HEK293 (cell line): Measurements from ENCODE around the gene SLC16A13.

Source experiments
- CTCF ChIP-seq: fragments of 450-650 bp; formaldehyde crosslinking; IDR thresholded peaks from 2 replicates; pipeline ENCODE4 v1.5.1; 2016; ENCODE audit warnings: missing biosample characterization, missing genetic modification characterization
- HOXC10 ChIP-seq: sonication (generic); formaldehyde crosslinking; IDR thresholded peaks from 2 replicates; pipeline ENCODE4 v1.8.1; 2023; ENCODE audit warnings: mild to moderate bottlenecking, missing genetic modification reagents
- IKZF3 ChIP-seq: fragments of 450-650 bp; IDR thresholded peaks from 2 replicates; pipeline ENCODE4 v1.5.0; 2018; ENCODE audit warnings: missing biosample characterization, mild to moderate bottlenecking, missing genetic modification characterization, moderate library complexity
- ZNF112 ChIP-seq: fragments of 450-650 bp; formaldehyde crosslinking; IDR thresholded peaks from 2 replicates; pipeline ENCODE4 v1.5.0; 2017; ENCODE audit warnings: missing biosample characterization, missing genetic modification characterization
- ZNF169 ChIP-seq: fragments of 450-650 bp; formaldehyde crosslinking; IDR thresholded peaks from 2 replicates; pipeline ENCODE4 v1.5.1; 2016; ENCODE audit warnings: missing biosample characterization, missing genetic modification characterization
- ZNF274 ChIP-seq, 2 experiments: fragments of 200-500 bp in 1 of 2; fragments of 450-650 bp in 1 of 2; sonication (Bioruptor generic) in 1 of 2; formaldehyde crosslinking in 1 of 2; IDR thresholded peaks; 2 replicates each; pipeline versions ENCODE4 v1.5.1 to v1.6.1; 2014 to 2016; ENCODE audit warnings: borderline replicate concordance in 1 of 2, inconsistent platforms in 1 of 2, low read length in 1 of 2, missing biosample characterization in 1 of 2, missing genetic modification characterization in 1 of 2
- TF ChIP-seq, protein P1 (sequence below): fragments of 450-650 bp; IDR thresholded peaks from 2 replicates; pipeline ENCODE4 v1.5.1; 2018; ENCODE audit warnings: missing biosample characterization, mild to moderate bottlenecking, missing genetic modification characterization

DNA sequence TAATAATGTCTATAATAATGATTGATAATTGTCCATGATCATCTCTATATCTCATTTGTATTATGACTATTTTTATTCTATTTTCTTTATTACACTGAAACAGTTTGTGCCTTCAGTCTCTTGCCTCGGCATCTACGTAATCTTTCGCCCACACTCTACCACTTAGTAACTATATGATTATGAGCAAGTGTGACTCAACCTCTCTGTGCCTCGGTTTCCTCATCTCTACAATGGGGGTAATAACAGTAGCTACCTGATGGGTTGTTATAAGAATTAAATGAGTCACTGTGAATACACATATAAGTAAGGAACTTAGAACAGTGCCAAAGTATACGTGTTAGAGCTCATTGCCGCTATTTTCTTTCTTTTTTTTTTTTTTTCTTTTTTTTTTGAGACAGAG lies 11.8 kb downstream of the SLC16A13 start:
- TF ChIP-seq ZNF274 (IDR thresholded peaks at IDR 0.05; ENCODE audit: low read length): no peak
- TF ChIP-seq ZNF274 (tag by site-specific recombination; IDR thresholded peaks at IDR 0.05; ENCODE audit: borderline replicate concordance): no peak
- TF ChIP-seq HOXC10 (CRISPR knock-in tag): no peak
- TF ChIP-seq CTCF (tag by site-specific recombination): no peak
- no peak for TF ChIP-seq IKZF3
- TF ChIP-seq ZNF169: no peak
- no peak for TF ChIP-seq ZNF112 (tag by site-specific recombination)
- TF ChIP-seq, protein P1, sequence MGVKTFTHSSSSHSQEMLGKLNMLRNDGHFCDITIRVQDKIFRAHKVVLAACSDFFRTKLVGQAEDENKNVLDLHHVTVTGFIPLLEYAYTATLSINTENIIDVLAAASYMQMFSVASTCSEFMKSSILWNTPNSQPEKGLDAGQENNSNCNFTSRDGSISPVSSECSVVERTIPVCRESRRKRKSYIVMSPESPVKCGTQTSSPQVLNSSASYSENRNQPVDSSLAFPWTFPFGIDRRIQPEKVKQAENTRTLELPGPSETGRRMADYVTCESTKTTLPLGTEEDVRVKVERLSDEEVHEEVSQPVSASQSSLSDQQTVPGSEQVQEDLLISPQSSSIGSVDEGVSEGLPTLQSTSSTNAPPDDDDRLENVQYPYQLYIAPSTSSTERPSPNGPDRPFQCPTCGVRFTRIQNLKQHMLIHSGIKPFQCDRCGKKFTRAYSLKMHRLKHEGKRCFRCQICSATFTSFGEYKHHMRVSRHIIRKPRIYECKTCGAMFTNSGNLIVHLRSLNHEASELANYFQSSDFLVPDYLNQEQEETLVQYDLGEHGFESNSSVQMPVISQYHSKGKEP: no peak
